HL-60/S4 treated with retinoic acid at 250 ng/mL for 4 days and 3 days (cell line): Measurements from ENCODE around the gene RANBP17.
"Not testable (repeated sequence)": the region's sequence is repeated elsewhere in the genome, so short reads cannot be mapped to it uniquely, and the experiment has no call there.

ENCODE experiments used
- in situ Hi-C: fragments of 300-500 bp; cut with MboI; formaldehyde crosslinking; loops from 2 replicates; pipeline ENCODE4 v1.7.0; 2022; ENCODE audit warnings: low sequenced_read_pairs

Gene RANBP17

DNA sequence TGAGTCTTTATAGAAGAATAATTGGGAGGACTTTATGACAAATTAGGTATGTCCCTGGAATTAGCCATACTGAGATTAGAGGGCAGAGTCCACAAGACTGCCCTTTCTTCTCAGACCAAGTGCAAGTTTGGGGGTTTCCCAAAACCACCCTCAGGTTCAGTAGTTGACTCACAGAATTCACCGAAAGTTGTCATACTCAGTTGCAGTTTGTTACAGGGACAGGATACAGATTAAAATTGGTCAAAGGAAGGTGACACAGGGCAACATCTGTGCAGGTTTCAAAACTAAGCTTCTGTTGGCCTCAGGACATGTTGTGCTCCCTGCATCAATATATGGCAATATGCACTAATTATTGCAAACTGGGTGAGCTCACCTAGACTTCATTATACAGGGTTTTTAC, 3.8 kb downstream of the RANBP17 start:
- in situ Hi-C loops: no loop called here

DNA sequence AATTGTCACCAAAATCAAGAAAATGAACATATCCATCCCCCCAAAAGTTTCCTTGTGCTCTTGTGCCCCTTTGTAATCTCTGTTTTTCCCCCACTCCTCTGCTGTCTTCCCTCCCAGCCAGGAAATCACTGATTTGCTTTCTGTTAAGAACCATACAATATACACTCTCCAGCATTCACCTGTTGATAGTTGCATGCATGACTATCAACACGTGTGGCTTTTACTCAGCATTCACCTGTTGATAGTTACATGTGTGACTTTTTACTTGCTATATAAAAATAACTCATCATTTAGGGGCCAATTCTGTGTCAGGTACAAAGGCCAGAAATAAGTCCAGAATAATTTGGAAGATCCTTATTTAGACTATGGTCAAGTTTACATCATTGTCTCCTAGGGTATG, 6.0 kb downstream of the RANBP17 start:
- in situ Hi-C loops: no loop called here

DNA sequence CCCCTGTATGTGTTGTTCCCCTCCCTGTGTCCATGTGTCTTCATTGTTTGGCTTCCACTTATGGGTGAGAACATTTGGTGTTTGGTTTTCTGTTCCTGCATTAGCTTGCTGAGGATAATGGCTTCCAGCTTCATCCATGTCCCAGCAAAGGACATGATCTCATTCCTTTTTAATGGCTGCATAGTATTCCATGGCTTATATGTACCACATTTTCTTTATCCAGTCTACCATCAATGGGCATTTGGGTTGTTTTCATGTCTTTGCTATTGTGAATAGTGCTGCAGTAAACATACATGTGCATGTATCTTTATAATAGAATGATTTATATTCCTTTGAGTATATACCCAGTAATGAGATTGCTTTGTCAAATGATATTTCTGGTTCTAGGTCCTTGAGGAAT, 8.6 kb downstream of the RANBP17 start:
- in situ Hi-C loops: not testable (repeated sequence)

- in situ Hi-C loops: no loop called here
These were observed 12.2 kb downstream of the RANBP17 start for GRCh38 chr5:170874017-170874416.

- in situ Hi-C loops: no loop called here
These were observed 14.0 kb downstream of the RANBP17 start for GRCh38 chr5:170875811-170876210.

DNA sequence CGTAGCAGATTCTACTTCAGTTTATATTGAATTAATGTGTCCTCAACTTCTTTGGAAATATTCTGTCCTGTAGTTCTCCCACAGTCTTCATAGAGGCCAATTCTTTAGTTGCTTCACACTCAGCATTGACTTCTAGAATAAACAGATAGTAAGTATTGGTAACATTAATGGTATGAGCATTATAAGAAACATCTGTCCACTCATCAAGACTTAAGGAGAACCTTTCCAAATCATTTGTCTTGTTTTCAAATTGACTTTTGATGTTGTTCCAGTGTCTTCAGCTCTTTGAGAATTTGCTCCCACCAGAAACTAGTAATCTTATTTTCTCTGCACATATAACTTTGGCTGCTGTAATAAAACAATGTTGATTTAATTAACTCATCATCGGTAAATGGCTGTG, 18.3 kb downstream of the RANBP17 start:
- in situ Hi-C loops: no loop called here

- in situ Hi-C loops: no loop called here
These were observed 20.5 kb downstream of the RANBP17 start for GRCh38 chr5:170882345-170882744.

- in situ Hi-C loops: no loop called here
These were observed 23.4 kb downstream of the RANBP17 start for GRCh38 chr5:170885256-170885655.

DNA sequence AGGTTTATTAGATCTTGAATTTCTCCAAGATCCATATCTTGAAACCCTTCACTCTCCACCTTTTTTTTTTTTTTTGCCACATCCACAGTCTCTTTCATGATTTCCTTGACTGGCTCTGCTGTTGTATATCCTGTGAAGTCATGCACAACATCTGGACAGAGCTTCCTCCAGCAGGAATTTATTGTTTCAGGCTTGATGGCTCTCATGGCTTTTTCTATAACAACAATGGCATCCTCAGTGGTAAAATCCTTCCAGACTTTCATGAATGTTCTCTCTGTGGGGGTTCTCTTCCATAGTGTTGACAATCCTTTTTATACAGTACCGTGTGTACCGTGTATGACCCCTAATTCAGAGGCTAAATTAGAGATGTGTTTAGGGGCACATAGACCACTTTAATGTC, 24.0 kb downstream of the RANBP17 start:
- in situ Hi-C loops: no loop called here

DNA sequence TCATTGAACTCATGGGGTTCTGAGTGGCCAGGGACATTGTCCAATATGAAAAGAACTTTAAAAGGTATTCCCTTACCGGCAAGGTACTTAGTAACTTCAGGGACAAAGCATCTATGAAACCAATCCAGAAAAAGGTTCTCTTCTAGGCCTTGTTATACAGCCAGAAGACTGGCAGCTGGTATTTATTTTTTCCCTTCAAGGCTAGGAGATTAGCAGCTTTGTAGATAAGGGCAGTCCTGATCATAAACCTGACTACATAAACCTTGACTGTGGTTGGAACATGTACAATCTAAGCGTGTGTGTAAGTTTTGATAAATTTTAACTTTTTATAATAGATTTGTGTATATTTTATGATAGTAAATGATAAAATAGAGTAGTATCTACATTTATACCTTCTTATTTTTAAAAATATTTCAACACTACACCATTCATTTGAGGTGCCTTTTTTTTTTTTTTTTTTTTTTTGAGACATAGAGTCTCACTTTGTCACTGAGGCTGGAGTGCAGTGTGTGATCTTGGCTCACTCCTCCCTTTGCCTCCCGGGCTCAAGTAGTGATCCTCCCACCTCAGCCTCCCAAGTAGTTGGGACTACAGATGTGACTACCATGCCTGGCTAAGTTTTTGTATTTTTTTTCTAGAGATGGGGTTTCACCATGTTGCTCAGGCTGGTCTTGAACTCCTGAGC, 24.5 kb downstream of the RANBP17 start:
- in situ Hi-C loops: no loop called here

GRCh38 chr5:170892196-170892595, 30.4 kb downstream of the RANBP17 start:
- in situ Hi-C loops: no loop called here

DNA sequence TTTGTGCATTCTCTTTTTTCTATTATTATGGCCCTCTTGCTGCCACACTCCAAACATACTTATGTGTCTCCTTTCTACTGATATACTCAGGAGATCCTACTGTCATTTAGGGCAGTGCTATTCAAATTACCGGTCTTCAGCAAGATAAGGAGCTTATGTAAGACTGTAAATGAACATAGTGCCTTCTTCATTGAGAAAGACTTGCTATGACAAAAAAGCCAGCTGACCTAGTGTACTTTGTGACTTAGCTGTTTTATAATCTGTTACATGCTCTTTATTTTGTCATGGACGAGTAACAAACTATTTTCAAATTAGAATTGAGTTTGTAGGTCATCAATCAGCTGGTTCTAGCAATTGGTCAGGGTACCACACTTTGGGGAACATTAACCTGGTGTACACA, 32.8 kb downstream of the RANBP17 start:
- in situ Hi-C loops: no loop called here

DNA sequence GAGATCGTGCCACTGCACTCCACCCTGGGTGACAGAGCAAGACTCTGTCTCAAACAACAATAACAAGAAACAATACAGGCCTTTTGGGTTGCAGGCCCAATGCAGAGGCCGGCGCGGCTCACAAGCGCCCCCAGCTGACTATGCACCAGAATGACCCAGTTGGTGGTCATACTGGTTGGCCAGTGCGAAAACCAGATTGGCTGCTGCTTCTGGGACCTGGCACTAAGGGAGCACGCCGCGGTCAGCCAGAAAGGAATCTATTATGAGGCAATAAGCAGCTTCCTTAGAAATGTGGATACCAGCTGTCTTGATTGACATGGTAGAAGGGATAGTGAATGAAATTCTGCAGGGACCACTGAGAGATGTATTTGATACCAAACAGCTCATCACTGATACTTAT, 35.0 kb downstream of the RANBP17 start:
- in situ Hi-C loops: no loop called here

DNA sequence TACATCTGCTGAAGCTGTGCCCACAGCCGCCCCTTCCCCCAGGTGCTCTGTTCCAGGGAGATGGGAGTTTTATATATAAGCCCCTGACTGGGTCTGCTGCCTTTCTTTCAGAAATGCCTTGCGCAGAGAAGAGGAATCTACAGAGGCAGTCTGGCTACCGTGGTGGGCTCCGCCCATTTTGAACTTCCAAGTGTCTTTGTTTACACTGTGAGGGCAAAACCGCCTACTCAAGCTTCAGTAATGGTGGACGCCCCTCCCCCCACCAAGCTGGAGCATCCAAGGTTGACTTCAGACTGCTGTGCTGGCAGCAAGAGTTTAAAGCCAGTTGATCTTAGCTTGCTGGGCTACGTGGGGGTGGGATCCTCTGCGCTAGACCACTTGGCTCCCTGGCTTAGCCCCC, 41.3 kb downstream of the RANBP17 start:
- in situ Hi-C loops: no loop called here

- in situ Hi-C loops: no loop called here
These were observed 45.9 kb downstream of the RANBP17 start for GRCh38 chr5:170907758-170908157.

GRCh38 chr5:170913573-170913972, 51.8 kb downstream of the RANBP17 start:
- in situ Hi-C loops: no loop called here

- in situ Hi-C loops: no loop called here
These were observed 55.3 kb downstream of the RANBP17 start for GRCh38 chr5:170917113-170917512.

DNA sequence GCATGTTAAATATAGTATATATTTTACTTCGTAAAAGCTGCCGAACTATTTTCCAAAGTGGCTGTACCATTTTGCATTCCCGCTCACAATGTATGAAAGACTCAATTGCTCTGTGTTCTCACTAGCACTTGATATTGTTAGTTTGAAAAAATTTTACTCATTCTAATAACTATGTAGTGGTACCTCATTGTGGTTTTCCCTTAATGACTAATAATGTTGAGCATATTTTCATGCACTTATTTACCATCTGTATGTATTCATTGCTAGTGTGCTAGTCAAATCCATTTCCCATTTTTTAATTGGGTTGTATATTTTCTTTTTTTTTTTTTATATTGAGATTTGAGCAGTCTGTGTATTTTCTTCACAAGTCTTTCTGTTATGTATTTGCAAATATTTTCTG, 58.4 kb downstream of the RANBP17 start:
- in situ Hi-C loops: no loop called here

DNA sequence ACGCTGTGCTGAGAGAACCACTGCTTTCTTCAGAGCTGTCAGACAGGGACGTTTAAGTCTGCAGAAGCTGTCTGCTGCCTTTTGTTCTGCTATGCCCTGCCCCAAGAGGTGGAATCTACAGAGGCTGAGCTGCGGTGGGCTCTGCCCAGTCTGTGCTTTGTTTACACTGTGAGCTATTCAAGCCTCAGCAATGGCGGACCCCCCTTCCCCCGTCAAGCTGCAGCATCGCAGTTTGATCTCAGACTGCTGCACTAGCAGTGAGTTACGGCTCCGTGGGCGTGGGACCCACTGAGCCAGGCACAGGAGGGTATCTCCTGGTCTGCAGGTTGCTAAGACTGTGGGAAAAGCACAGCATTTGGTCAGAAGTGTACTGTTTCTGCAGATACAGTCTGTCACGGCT, 60.5 kb downstream of the RANBP17 start:
- in situ Hi-C loops: not testable (repeated sequence)

DNA sequence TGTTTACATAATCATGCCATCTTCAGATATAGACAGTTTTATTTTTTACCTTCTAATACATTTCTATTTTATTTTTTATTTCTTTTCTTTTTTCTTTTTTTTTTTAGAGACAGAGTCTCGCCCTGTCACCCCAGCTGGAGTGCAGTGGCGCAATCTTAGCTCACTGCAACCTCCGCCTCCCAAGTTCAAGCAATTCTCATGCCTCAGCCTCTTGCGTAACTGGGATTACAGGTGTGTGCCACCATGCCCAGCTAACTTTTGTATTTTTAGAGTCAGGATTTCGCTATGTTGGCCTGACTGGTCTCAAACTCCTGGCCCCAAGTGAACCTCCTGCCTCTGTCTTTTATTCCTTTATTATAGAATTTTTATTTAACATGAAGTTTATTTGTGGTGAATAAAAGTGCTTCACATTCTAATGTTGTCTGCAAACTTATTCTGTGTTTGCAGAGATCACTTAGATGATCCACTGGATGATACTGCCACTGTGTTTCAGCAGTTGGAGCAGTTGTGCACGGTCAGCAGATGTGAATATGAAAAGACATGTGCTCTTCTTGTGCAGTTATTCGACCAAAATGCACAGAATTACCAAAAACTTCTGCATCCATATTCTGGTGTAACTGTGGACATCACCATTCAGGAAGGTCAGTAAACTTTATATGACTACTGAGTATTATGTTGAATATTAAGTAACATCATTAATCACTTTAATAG, 62.2 kb downstream of the RANBP17 start:
- in situ Hi-C loops: no loop called here

DNA sequence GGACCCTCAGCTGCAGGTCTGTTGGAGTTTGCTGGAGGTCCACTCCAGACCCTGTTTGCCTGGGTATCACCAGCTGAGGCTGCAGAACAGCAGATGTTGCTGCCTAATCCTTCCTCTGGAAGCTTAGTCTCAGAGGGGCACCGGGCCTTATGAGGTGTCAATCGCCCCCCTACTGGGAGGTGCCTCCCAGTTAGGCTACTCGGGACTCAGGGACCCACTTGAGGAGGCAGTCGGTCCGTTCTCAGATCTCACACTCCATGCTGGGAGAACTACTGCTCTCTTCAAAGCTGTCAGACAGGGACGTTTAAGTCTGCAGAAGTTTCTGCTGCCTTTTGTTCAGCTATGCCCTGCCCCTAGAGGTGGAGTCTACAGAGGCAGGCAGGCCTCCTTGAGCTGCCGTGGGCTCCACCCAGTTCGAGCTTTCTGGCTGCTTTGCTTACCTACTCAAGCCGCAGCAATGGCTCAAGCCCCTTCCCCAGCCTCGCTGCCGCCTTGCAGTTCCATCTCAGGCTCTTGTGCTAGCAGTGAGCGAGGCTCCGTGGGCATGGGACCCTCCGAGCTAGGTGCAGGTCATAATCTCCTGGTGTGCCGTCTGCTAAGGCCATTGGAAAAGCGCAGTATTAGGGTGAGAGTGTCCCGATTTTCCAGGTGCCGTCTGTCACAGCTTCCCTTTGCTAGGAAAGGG, 73.9 kb downstream of the RANBP17 start:
- in situ Hi-C loops: not testable (repeated sequence)

GRCh38 chr5:170937072-170937471, 75.3 kb downstream of the RANBP17 start:
- in situ Hi-C loops: no loop called here
